Dendritic cell treated with granulocyte-macrophage colony-stimulating factor and Interleukin-4, amounts not matched to agents 40 ng/mL and 50 ng/mL, for 4 days (primary cell): ENCODE data around the gene CFAP61.
"Not testable (repeated sequence)": the region's sequence is repeated elsewhere in the genome, so short reads cannot be mapped to it uniquely, and the experiment has no call there.

ENCODE experiments used
- H3K27ac Mint-ChIP-seq: one replicate; pipeline ENCODE4 v1.8.0; 2022; ENCODE audit warnings: mild to moderate bottlenecking, mixed read lengths
- H3K27me3 Mint-ChIP-seq: one replicate; pipeline ENCODE4 v1.8.0; 2022; ENCODE audit warnings: mild to moderate bottlenecking, mixed read lengths
- H3K36me3 Mint-ChIP-seq: one replicate; pipeline ENCODE4 v1.8.0; 2022; ENCODE audit warnings: low read depth, mixed read lengths
- H3K4me1 Mint-ChIP-seq: one replicate; pipeline ENCODE4 v1.8.0; 2022; ENCODE audit warnings: low read depth, mixed read lengths
- H3K4me3 Mint-ChIP-seq: one replicate; pipeline ENCODE4 v1.8.0; 2022; ENCODE audit warnings: mild to moderate bottlenecking, moderate library complexity, mixed read lengths
- H3K9me3 Mint-ChIP-seq: one replicate; pipeline ENCODE4 v1.8.0; 2022; ENCODE audit warnings: mixed read lengths
- intact Hi-C: fragments of 100-400 bp; cut with micrococcal nuclease; formaldehyde crosslinking; loops from one replicate; pipeline ENCODE4 v1.15.0; 2022

CFAP61 gene

DNA sequence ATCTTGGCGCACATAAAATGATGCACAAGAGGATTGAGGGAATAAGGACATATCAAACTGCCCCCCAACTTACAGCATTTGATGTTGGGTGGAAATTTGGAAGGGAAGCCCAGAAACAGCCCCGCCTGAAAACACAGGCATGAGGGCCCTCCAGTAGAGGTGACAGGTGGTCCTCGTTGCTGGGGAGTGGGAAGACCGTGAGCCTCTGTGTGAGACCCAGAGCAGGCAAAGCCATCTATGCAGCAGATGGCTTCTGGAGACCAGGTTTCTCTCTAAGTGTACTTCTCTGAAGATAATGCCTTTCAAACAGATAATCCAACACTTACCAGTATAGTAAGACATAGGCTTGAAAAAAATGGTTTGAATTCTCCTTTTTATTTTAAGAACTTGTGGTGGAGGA, 183.3 kb downstream of the CFAP61 start:
- no peaks in the 10 kb centered on the region for H3K9me3 Mint-ChIP-seq
- H3K4me3 Mint-ChIP-seq: no peak overlapping the region
- H3K4me1 Mint-ChIP-seq: peaks cover 12% of the 10 kb centered on the region
- H3K27me3 Mint-ChIP-seq: peaks cover 10% of the 10 kb centered on the region
- no peaks in the 10 kb centered on the region for H3K36me3 Mint-ChIP-seq
- no peak overlapping the region for H3K27ac Mint-ChIP-seq
- intact Hi-C loops: loop anchor here (2.0 to 5.0 kb wide), 2 partner anchors 51 to 153 kb away; no protein-coding TSS in a partner anchor

GRCh38 chr20:20237093-20237959, 185.0 kb downstream of the CFAP61 start:
- H3K36me3 Mint-ChIP-seq: no peaks in the 10 kb centered on the region
- peaks cover 18% of the 10 kb centered on the region for H3K4me1 Mint-ChIP-seq
- intact Hi-C loops: loop anchor here (2.0 to 5.0 kb wide), 2 partner anchors 53 to 155 kb away; no protein-coding TSS in a partner anchor
- no peak overlapping the region for H3K4me3 Mint-ChIP-seq
- H3K27ac Mint-ChIP-seq: no peak overlapping the region
- no peaks in the 10 kb centered on the region for H3K9me3 Mint-ChIP-seq
- peaks cover 7% of the 10 kb centered on the region for H3K27me3 Mint-ChIP-seq

DNA sequence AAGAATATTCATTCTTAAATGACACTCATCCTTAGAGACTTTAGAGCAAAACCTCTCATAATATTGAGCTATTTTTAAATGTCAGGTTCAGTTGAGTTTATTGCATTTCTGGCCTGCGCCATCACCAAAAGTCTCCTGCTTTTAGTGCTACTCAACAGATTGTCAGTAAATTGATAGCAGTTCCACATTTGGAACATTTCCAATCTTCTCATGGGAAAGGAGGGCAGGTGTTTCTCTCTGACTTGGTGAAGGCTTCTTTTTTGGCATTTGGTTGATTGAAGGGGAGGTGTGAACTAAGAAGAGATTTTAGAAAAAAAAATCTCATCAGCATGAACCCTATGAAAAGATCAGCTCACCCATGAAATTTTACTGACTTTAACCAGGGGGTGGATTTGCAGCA, 189.6 kb downstream of the CFAP61 start:
- intact Hi-C loops: no loop called here
- Mint-ChIP-seq H3K4me3 (no peak overlapping the region), H3K4me1 (peaks cover 18% of the 10 kb centered on the region), H3K27ac (no peak overlapping the region), H3K27me3 (no peaks in the 10 kb centered on the region), H3K36me3 (no peaks in the 10 kb centered on the region), H3K9me3 (peaks cover 17% of the 10 kb centered on the region)

DNA sequence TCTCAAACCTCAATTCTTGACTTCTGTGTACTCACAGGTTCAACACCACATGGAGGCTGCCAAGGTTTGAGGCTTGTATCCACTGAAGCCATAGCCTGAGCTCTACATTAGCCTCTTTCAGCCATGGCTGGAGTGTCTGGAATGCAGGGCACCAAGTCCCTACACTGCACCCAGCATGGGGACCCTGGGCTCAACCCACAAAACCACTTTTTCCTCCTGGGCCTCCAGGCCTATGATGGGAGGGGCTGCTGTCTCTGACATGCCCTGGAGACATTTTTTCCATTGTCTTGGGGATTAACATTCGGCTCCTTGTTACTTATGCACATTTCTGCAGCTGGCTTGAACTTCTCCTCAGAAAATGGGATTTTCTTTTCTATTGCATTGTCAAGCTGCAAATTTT, 192.1 kb downstream of the CFAP61 start:
- H3K4me3 Mint-ChIP-seq, intact Hi-C loops, H3K27ac Mint-ChIP-seq, H3K27me3 Mint-ChIP-seq, H3K36me3 Mint-ChIP-seq: not testable (repeated sequence)
- Mint-ChIP-seq H3K4me1 (peaks cover 27% of the 10 kb centered on the region), H3K9me3 (peaks cover 17% of the 10 kb centered on the region)

- Mint-ChIP-seq H3K27me3 (no peaks in the 10 kb centered on the region), H3K4me1 (peaks cover 14% of the 10 kb centered on the region), H3K27ac (no peak overlapping the region)
Observed at GRCh38 chr20:20246996-20247633, 194.8 kb downstream of the CFAP61 start.

DNA sequence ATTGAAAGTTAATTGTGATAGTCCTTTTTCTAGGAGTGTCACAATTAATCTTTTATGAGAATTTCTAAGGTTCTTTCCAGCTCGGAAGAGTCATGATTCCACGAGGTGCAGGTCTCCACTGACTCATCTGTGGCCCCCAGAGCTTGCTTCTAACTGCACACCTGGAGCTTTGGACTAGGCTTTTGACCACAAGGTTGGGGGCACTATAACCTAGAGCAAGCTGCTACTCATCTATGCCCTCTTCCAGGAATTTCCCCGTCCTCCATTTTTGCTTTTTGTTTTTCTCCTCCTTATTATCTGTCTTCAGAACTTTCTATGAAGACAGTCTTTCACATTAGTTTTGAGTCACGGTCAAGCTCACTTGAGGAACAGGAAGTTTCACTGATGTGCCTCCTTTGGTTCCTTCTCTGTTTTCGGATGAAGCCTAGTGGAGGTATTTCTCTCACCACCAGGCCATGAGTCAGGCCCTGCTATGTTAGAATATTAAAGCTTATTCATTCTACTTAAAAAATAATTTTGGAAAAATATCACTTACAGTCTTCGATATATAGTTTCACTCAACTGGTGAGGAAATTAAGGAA, 196.4 kb downstream of the CFAP61 start:
- Mint-ChIP-seq H3K9me3 (peaks cover 17% of the 10 kb centered on the region), H3K27me3 (no peaks in the 10 kb centered on the region)

More at GRCh38 chr20:20246996-20247633, 194.8 kb downstream of the CFAP61 start:
- intact Hi-C loops: no loop called here
- Mint-ChIP-seq H3K9me3 (peaks cover 17% of the 10 kb centered on the region), H3K4me3 (no peak overlapping the region), H3K36me3 (no peaks in the 10 kb centered on the region)

DNA sequence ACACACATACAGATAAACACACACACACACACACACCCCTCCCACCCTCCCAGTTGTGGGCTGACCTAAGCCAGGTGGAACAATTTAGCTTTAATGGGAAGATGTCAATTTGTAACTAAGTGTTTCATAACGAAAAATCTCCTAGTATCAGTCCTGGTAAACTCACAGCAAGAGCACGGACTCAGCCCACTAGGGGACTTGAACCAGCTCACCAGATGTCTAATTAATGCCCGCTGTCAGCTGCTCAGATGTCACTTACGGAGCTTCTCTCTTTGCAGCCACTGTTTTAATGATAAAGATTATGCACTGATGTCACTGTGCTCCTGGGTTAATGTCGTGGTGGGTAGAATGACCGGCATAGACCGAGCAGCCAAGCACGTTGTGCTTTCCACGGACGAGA, 199.0 kb downstream of the CFAP61 start:
- H3K27me3 Mint-ChIP-seq: no peaks in the 10 kb centered on the region
- peaks cover 39% of the 10 kb centered on the region for H3K4me1 Mint-ChIP-seq
- no peaks in the 10 kb centered on the region for H3K36me3 Mint-ChIP-seq
- no peak overlapping the region for H3K4me3 Mint-ChIP-seq
- no peaks in the 10 kb centered on the region for H3K9me3 Mint-ChIP-seq
- H3K27ac Mint-ChIP-seq: no peak overlapping the region
- intact Hi-C loops: no loop called here

More for the DNA sequence above, 196.4 kb downstream of the CFAP61 start:
- Mint-ChIP-seq H3K36me3 (no peaks in the 10 kb centered on the region), H3K27ac (peak overlapping the region; percentile 59), H3K4me3 (no peak overlapping the region), H3K4me1 (peaks cover 20% of the 10 kb centered on the region)
- intact Hi-C loops: no loop called here

DNA sequence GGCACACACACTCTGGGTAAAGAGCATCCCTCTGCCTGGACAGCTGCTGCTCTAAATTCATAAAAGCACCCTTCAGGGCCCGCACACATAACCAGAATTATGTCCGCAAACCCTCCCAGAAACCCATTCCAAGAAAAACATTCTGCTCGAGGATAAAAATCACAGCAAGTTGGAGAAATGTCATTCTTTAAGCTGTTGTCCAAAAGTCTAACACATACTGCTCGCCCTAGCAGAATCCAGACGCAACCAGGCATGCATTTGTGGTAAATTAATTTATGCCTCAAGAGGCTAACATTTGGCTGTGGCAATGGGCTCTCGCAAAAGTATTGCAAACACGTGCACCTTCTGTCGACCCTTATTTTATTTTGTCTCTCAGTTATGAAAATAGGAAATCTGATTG, 199.5 kb downstream of the CFAP61 start:
- no peaks in the 10 kb centered on the region for H3K9me3 Mint-ChIP-seq
- intact Hi-C loops: no loop called here
- no peaks in the 10 kb centered on the region for H3K36me3 Mint-ChIP-seq
- no peaks in the 10 kb centered on the region for H3K27me3 Mint-ChIP-seq
- H3K4me1 Mint-ChIP-seq: peaks cover 39% of the 10 kb centered on the region
- H3K27ac Mint-ChIP-seq: no peak overlapping the region
- no peak overlapping the region for H3K4me3 Mint-ChIP-seq

GRCh38 chr20:20253039-20253743, 200.9 kb downstream of the CFAP61 start:
- Mint-ChIP-seq H3K4me1 (peaks cover 41% of the 10 kb centered on the region), H3K9me3 (no peaks in the 10 kb centered on the region), H3K27ac (peak overlapping the region; percentile 1), H3K27me3 (no peaks in the 10 kb centered on the region), H3K4me3 (no peak overlapping the region), H3K36me3 (no peaks in the 10 kb centered on the region)
- intact Hi-C loops: no loop called here

DNA sequence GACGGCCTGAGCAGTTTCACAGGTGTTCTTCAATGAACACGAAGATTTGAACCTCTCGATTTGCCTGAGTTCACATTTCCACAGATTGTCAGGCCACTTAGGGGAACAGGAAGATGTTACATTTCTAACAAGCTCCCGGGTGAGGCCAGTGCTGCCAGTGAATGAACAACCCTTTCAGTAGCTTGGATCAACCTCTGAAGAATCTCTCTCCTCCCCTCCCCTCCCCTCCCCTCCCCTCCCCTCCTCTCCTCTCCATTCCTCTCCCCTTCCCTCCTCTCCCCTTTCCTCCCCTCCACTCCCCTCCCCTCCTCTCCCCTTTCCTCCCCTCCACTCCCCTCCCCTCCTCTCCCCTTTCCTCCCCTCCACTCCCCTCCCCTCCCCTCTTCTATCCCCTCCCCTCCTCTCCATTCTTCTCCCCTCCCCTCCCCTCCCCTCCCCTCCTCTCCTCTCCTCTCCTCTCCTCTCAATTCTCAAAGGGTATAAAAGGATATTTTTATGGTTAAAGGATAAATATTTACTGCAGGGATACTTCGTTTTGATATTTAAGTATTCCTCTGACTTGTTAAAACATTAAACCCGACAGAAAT, 201.5 kb downstream of the CFAP61 start:
- peaks cover 43% of the 10 kb centered on the region for H3K4me1 Mint-ChIP-seq
- no peak overlapping the region for H3K4me3 Mint-ChIP-seq
- intact Hi-C loops: no loop called here
- H3K36me3 Mint-ChIP-seq: no peaks in the 10 kb centered on the region
- H3K27ac Mint-ChIP-seq: peak overlapping the region; percentile 74
- no peaks in the 10 kb centered on the region for H3K27me3 Mint-ChIP-seq
- H3K9me3 Mint-ChIP-seq: no peaks in the 10 kb centered on the region

DNA sequence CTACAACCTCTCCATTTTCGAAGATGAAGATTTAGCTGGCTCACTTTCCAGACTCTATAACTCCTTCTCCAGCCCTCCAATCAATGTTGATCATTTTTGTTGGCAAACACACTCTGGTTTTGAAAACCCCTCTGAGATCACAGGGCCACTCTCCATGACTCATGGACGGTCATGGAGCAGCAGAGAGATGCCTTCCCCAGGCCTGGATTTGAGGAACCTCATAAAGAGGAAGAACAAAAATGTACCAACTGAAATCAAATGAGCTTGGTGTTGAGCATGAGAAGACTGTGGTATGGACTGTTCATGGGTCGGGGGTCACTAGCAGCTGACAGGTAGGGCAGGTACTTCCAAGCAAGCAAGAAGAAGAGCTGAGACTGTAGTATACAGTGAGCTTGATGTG, 202.8 kb downstream of the CFAP61 start:
- Mint-ChIP-seq H3K27me3 (no peaks in the 10 kb centered on the region), H3K4me1 (peaks cover 43% of the 10 kb centered on the region), H3K36me3 (no peaks in the 10 kb centered on the region), H3K9me3 (no peaks in the 10 kb centered on the region), H3K27ac (peak overlapping the region; percentile 74), H3K4me3 (no peak overlapping the region)
- intact Hi-C loops: loop anchor here (5.0 kb wide), 1 partner anchor 52 kb away; no protein-coding TSS in a partner anchor

GRCh38 chr20:20259533-20259932, 207.2 kb downstream of the CFAP61 start:
- H3K27ac Mint-ChIP-seq: peak overlapping the region; percentile 81
- H3K9me3 Mint-ChIP-seq: no peaks in the 10 kb centered on the region
- no peaks in the 10 kb centered on the region for H3K27me3 Mint-ChIP-seq
- H3K4me3 Mint-ChIP-seq: no peak overlapping the region
- H3K36me3 Mint-ChIP-seq: no peaks in the 10 kb centered on the region
- H3K4me1 Mint-ChIP-seq: peaks cover 45% of the 10 kb centered on the region
- intact Hi-C loops: loop anchor here (5.0 kb wide), 1 partner anchor 48 kb away; no protein-coding TSS in a partner anchor

- Mint-ChIP-seq H3K9me3 (no peaks in the 10 kb centered on the region), H3K4me3 (no peak overlapping the region), H3K27me3 (no peaks in the 10 kb centered on the region), H3K27ac (peak overlapping the region; percentile 81), H3K36me3 (no peaks in the 10 kb centered on the region), H3K4me1 (peaks cover 44% of the 10 kb centered on the region)
- intact Hi-C loops: no loop called here
Observed at GRCh38 chr20:20261159-20261558, 208.8 kb downstream of the CFAP61 start.
